ENCODE results near the gene TCF7L1.

- TF ChIP-seq POLR2A (IDR thresholded peaks at IDR 0.05) = no peak
- TF ChIP-seq CTCF (IDR thresholded peaks at IDR 0.05) = no peak
These were observed 44.0 kb downstream of the TCF7L1 start for GRCh38 chr2:85177031-85177824.

All from esophagus squamous epithelium (tissue), 4 donors.